Sigmoid colon (tissue), 4 donors: ENCODE measurements around the gene ANKMY1.

Source experiments
- EP300 ChIP-seq, 4 donors: sonication (generic); formaldehyde crosslinking; IDR thresholded peaks; one replicate each; pipeline ENCODE4 v1.6.1; 2017; ENCODE audit warnings: antibody characterized with exemption in 4 of 4
- POLR2A ChIP-seq, 2 donors: fragments of 450-650 bp; IDR thresholded peaks; one replicate each; pipeline ENCODE4 v1.6.1; 2016; ENCODE audit warnings: antibody characterized with exemption in 2 of 2, mild to moderate bottlenecking in 2 of 2, moderate library complexity in 2 of 2
- POLR2AphosphoS5 ChIP-seq, 4 donors: sonication (generic); formaldehyde crosslinking; IDR thresholded peaks; one replicate each; pipeline ENCODE4 v1.6.1; 2017; ENCODE audit warnings: antibody characterized with exemption in 4 of 4
- TF ChIP-seq, protein P1 (sequence below), 4 experiments: fragments of 450-650 bp in 3 of 4; fragments of 200-600 bp in 1 of 4; IDR thresholded peaks; one replicate each; pipeline ENCODE4 v1.5.1; 2016 to 2019; ENCODE audit warnings: antibody characterized with exemption in 4 of 4, mild to moderate bottlenecking in 3 of 4, moderate library complexity in 2 of 4

DNA sequence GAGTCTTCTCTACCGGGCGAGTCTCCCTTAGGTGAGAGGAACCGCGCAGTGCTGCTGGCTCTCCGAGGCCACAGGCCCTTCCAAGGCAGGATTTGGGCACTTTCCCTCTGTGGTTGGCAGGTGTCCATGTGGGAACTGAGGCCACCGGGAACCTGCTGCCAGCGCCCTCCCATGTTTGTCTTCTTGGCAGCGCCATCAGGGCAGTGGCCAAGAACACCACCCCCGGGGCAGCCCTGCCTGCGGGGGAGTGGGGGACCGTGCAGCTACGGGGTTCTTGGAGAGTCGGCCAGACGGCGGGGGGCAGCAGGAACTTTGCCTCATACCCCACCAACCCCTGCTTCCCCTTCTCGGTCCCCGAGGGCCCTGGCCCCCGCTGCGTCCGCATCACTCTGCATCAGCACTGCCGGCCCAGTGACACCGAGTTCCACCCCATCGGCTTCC, 38.7 kb upstream of the ANKMY1 start:
- TF ChIP-seq, protein P1, sequence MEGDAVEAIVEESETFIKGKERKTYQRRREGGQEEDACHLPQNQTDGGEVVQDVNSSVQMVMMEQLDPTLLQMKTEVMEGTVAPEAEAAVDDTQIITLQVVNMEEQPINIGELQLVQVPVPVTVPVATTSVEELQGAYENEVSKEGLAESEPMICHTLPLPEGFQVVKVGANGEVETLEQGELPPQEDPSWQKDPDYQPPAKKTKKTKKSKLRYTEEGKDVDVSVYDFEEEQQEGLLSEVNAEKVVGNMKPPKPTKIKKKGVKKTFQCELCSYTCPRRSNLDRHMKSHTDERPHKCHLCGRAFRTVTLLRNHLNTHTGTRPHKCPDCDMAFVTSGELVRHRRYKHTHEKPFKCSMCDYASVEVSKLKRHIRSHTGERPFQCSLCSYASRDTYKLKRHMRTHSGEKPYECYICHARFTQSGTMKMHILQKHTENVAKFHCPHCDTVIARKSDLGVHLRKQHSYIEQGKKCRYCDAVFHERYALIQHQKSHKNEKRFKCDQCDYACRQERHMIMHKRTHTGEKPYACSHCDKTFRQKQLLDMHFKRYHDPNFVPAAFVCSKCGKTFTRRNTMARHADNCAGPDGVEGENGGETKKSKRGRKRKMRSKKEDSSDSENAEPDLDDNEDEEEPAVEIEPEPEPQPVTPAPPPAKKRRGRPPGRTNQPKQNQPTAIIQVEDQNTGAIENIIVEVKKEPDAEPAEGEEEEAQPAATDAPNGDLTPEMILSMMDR (IDR thresholded peaks at IDR 0.05) = no peak
- TF ChIP-seq POLR2A (IDR thresholded peaks at IDR 0.05) (no peak), POLR2AphosphoS5 (IDR thresholded peaks at IDR 0.05) (peak in 2 of 4 donors; percentile 15 to 45), EP300 (IDR thresholded peaks at IDR 0.05) (no peak)
